ENCODE data around the gene TMEM116.
"Not testable (repeated sequence)": the region's sequence is repeated elsewhere in the genome, so short reads cannot be mapped to it uniquely, and the experiment has no call there.

TMEM116 gene

DNA sequence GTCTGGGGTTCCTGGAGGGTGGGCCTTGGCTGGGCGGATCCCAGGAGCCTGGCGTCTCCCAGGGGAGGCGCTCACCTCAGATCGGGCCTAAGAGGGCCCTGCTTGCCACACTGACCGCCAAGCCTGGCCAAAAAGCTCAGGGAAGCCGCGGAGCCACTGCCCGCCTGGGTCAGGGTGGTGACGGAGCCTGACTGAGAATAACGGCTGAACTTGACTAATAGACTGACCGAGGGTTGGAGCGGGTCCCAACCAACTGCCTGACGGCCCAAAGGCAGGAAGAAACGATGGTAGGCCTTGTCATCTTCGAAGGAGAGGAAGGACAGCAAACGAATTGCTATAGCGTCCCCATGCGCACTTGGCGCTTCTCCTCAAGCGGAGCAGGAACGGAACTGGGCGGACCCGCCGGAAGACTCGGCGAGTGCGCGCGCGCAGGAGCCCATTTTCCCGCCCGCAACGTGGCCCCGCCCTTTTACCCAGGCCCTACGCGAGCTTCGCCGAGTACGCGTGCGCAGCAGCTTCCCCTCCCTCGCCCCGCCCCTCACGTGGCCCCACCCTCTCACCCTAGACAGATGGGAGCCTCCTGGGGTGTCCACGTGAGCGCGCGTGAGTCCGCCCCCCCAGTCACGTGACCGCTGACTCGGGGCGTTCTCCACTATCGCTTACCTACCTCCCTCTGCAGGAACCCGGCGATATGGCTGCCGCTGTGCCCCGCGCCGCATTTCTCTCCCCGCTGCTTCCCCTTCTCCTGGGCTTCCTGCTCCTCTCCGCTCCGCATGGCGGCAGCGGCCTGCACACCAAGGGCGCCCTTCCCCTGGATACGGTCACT is at the start of gene TMEM116, which contains the start of gene ERP29:
TSS of gene TMEM116 (minus strand) at position 391 of the 826 bp plus-strand sequence. CDS start 7,895 bp downstream, outside the sequence.
TSS of gene ERP29 (plus strand) at position 652 of the 826 bp plus-strand sequence. CDS start at position 692, 40 bp downstream.
- peak; percentile 100 for DNase-seq

DNA sequence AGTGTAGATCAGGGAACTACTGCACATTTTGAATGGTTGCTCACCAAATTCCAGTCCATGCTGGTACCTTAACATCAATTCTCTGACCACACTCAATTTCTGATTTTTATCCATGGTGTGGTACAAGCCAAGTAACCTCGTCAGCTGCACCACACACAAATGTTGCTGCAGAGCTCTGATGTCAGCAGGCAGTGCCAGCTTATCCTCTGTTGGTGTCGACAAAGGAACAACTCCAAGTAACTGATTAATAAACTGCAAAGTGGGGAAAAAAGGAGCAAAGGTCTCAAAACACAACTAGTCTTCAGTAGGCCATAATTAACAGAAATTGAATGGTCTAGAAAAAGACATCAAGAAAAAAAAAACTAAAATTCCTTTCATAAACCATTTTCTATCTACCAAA is 48.2 kb upstream of the TMEM116 start:
- no peak for DNase-seq

GRCh38 chr12:112049351-112049750 is 36.4 kb upstream of the TMEM116 start:
- DNase-seq = no peak

DNA sequence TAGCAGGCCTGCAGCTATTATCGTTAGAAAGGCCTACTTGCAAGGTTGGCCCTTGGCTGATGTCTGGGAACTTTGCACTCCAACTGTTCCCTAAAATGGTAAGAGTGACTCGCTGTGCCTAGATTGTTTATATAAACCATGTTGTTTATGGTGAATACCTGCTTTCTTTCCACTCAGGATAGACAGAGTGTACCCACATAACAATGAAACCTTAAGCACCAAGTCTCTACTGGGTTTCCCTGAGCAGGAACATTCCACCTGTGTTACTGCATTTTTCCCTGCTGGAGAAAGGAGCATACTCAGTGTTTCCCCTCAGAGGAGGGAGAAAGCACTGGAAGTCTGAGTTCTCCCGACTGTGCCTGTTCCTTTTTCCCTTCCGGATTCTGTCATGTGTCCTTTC is 33.0 kb upstream of the TMEM116 start:
- no peak for DNase-seq

- not testable (repeated sequence) for DNase-seq
Observed at GRCh38 chr12:112036614-112037013, 23.6 kb upstream of the TMEM116 start.

- no peak for DNase-seq
Observed at GRCh38 chr12:112035219-112035785, 22.3 kb upstream of the TMEM116 start.

GRCh38 chr12:112032292-112032691 is 19.3 kb upstream of the TMEM116 start:
- no peak for DNase-seq

DNA sequence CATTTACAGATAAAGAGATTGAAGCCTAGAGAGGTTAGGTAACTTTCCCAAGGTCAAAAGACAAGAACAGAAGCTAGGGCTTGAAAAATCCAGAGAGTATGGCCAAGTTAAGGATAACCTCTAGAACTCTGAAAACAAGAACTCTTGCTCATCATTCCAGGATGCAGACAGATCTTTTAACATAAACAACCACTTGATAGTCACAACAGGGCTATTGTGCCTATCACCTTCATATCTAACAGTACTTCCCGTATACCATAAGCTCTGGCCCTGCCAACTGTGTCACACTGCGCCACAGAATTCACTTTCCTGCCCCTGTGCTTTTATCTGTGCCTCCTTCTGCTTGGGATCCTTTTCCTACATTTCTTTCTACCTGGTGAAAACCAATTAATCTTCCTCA is 18.5 kb upstream of the TMEM116 start:
- no peak for DNase-seq

DNA sequence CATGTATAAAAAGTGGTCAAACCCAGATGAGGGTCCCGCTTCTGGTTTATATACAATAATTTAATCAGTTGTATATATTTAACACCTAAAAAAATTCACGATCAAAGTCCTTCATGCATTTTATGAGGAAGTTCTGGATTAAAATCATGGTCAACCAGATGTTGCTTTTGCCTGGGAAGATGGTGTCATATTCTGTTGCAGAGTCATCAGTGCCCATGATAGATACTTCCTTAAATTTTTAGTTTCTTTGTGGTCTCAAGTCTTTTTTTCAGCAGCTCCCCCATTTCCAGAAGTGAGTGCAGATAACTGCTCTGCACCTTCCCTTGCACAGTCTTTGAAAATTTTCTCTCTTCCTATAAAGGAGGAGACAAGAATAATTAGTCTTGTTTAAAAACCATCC is 16.3 kb upstream of the TMEM116 start:
- no peak for DNase-seq

- no peak for DNase-seq
Observed at GRCh38 chr12:112025808-112026375, 12.9 kb upstream of the TMEM116 start.

DNA sequence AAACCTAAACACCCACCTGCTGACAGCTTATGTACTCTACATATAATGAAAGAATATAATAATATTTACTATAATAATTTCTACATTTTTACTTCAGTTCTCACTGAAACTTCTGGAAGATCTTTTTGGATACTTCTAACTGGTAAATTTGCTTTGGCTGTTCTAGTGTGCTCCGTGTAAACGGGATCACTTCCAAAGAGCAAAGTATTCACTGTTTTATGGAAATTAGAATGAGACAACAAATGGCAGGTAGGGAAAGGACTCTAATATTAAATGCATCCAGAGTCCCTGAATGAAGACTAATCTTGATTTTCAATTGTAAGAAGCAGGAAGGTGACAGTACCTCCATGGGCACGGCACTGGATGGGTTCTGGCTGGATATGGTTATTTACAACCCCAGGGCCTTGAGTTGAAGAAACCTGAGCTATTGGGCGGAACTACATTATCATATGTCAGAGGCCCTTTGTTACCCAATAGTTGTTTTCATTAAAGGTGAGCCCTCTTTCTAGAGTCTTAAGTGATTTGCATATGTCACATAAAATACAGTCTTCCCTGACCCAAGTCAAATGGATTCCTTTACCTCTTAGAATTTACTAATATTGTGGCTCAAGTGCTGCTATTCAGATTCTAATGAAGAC is 10.9 kb upstream of the TMEM116 start:
- no peak for DNase-seq

DNA sequence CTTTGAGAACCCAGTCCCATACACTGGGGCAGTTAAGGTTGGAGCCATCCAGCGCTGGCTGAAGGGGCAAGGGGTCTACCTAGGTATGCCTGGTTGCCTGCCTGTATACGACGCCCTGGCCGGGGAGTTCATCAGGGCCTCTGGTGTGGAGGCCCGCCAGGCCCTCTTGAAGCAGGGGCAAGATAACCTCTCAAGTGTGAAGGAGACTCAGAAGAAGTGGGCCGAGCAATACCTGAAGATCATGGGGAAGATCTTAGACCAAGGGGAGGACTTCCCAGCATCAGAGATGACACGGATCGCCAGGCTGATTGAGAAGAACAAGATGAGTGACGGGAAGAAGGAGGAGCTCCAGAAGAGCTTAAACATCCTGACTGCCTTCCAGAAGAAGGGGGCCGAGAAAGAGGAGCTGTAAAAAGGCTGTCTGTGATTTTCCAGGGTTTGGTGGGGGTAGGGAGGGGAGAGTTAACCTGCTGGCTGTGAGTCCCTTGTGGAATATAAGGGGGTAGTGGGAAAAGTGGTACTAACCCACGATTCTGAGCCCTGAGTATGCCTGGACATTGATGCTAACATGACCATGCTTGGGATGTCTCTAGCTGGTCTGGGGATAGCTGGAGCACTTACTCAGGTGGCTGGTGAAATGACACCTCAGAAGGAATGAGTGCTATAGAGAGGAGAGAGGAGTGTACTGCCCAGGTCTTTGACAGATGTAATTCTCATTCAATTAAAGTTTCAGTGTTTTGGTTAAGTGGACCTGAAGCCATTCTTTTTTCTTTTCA is 9.5 kb upstream of the TMEM116 start:
- no peak for DNase-seq

DNA sequence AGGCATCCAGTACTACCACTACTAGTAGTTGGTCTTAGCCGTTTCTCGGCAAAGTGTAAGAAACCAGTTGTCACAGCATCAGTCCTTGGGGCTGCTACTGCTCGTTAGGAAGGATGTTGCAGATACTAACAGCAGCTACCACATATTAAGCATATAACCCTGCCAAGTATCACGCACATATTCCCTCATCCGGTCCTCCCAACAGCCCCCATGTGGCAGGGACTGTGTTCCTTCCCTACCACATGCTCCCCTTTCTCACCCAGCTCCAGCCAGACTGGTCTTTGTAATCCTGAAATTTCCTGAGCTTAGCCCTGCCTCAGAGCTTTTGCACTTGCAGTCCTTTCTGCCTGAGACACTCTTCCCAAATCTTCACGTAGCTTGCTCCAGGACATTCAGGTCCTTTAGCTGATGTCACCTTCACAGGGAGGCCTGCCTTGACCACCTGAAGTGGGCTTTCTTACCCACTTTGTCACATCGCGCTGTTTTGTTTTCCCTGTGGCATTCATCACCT is 8.0 kb upstream of the TMEM116 start:
- no peak for DNase-seq

- DNase-seq = no peak
Observed at GRCh38 chr12:112018571-112019237, 5.7 kb upstream of the TMEM116 start.

DNA sequence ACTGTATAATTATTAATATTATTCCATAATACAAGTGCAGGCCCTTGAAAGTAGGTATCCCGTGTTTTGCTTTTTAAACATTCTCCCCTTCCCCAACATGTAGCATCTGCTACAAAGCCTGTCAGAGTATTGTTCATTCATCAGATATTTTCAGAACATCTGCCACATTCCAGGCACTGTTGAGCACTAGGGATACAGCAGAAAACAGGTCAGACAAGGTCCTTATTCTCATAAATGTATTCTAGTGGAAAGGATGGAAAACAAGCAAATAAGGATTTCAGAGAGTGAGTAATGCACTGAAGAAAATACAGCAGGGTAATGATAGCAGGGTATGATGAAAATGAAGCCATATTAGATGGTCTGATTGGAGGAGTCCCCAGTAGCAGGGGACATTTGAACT is 4.1 kb upstream of the TMEM116 start:
- no peak for DNase-seq

- no peak for DNase-seq
Observed at GRCh38 chr12:112015938-112016337, 3.0 kb upstream of the TMEM116 start.

DNA sequence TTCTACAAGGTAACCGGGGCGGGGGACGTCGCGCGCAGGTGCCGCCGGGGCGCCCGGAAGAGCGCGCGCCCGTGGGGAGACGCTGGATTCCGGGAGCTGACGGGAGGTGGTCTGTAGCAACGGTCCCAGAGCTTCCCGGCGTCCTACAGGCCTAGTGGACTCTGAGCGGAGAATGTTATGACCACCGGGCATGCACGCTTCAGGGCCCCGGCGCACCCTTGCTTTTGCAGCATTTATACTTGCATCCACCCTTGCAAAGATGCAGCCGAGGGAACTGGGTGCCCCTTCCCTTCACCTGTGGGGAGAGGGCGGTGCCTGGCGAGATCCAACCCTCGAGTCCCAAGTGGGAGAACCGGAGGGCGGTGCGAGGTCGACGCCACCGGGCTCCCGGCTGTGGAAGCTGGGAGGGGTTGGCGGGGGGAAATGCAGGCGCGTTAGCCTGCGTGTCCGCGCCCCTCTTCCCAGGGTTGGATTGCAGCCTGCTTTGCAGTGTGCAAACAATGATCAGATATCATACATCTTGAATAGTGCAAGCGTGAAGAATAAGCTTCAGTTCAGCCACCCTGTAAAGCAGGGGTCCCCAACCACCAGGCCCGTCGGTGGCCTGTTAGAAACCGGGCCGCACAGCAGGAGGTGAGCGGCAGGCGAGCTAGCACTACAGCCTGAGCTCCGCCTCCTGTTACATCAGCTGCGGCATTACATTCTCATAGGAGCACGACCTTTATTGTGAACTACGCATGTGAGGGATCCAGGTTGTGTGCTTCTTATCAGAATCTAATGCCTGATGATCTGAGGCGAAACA is 837 bp upstream of the TMEM116 start:
- DNase-seq = peak; percentile 60

DNA sequence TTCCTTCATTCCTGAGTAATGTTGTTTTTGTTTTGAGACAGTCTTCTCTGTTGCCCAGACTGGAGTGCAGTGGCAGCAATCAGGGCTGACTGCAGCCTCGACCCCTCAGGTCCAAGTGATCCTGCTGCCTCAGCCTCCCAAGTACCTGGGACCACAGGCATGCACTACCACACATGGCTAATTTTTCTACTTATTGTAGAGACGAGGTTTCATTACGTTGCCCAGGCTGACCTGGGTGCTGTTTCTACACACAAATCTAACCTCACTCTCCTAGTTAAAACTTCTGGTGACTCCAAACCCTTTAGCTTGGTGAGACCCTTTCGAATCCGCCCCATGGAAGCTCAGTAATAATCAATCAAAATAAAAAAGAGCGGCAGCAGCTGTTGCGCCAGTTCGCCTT is 1.3 kb downstream of the TMEM116 start:
- no peak for DNase-seq

- DNase-seq = peak; percentile 22
Observed at GRCh38 chr12:112010415-112011344, 2.3 kb downstream of the TMEM116 start.

DNA sequence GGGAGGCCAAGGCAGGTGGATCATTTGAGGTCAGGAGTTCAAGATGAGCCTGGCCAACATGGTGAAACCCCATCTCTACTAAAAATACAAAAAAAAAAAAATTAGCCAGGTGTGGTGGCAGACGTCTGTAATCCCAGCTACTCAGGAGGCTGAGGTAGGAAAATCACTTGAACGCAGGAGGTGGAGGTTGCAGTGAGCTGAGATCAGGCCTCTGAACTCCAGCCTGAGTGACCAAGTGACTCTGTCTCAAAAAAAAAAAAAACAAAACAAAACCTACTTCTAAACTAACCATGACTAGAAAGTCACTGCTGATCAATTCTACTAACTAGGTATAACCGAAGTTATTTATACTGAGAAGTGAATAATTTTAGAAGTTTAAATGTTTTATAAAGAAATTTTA is 3.4 kb downstream of the TMEM116 start:
- DNase-seq = not testable (repeated sequence)

Measured in right hindlimb (tissue), 1 donor.